Measurements from ENCODE around the gene FOXK2.

The FOXK2 gene

DNA sequence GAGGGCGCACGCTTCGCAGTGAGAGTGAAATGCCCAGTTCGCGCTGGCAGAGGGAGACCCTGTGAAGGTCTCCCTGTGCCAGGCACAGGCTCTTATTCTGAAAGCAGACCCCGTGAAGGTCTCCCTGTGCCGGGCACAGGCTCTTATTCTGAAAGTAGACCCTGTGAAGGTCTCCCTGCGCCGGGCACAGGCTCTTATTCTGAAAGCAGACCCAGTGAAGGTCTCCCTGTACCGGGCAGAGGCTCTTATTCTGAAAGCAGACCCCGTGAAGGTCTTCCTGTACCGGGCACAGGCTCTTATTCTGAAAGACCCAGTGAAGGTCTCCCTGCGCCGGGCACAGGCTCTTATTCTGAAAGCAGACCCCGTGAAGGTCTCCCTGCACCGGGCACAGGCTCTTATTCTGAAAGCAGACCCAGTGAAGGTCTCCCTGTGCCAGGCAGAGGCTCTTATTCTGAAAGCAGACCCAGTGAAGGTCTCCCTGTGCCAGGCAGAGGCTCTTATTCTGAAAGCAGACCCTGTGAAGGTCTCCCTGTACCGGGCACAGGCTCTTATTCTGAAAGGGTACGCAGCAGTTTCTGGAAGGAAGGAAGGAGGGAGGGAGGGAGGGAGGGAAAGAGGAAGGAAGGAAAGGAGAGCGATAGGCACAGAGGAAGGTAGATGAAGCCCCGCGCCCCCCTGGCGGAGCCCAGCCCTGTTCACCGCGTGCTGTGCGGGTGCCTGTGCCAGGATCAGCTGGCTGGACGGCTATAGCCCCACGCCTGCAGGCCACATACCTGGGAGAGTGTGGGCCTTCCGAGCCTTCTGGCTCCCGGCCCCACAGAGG lies 73.4 kb downstream of the FOXK2 start:
- peak; percentile 55 for DNase-seq

DNA sequence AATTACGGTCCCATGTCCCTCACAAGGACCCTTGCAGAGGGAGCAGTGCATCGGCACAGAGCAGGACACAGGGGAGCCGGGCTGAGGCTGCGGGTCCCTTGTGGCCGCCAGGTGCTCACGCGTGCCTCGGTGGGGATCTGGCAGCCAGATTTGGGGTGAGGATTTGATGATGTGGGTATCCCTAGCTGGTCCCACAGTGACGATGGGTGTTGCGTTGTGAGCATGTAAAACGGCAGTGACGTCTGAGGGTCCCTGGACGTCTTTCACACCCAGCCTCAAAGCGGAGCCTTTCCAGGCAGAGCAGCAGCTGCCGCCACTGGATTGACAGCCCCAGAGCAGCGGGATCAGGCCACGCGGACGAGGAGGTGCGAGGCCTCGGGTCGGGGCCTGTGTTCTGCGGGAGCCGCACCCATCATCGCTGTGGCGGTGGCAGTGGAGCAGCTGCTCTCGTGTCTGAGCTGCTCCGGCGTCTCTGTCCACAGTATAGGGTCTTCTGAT lies 74.1 kb downstream of the FOXK2 start:
- no peak for DNase-seq

DNA sequence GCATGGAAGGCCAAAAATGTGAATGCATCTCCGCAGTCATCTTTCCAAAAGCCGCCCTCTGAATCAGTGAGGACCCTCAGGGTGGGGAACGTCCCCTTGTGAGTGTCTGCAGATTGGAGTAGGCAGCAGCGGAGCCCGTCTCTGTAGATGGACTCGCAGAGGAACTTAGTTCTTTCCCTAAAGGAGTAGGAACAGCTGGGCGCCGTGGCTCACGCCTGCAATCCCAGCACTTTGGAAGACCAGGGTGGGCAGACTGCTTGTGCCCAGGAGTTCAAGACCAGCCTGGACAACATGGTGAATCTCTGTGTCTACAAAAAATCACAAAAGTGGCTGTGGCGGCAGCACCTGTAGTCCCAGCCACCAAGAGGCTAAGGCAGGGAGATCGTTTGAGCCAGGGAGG lies 75.0 kb downstream of the FOXK2 start:
- DNase-seq: no peak

DNA sequence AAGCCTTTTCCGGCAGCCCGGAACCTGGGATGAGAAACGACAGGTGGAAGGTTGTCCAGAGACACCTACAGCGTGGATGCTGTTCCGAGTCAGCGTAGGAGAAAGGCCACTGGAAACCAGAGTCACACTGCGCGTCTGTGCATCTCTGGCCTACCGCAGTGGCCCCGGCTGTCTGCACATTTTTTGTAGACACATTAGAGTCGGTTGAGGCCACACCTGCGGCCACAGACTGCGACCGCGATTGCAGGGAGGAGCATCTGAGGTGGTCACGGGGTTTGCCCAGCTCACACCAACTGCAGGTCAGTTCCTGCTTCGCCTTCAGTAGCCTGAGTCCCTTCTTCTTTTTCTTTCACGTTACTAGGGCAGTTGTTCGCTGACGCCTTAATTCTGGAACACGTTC lies 76.4 kb downstream of the FOXK2 start:
- no peak for DNase-seq

DNA sequence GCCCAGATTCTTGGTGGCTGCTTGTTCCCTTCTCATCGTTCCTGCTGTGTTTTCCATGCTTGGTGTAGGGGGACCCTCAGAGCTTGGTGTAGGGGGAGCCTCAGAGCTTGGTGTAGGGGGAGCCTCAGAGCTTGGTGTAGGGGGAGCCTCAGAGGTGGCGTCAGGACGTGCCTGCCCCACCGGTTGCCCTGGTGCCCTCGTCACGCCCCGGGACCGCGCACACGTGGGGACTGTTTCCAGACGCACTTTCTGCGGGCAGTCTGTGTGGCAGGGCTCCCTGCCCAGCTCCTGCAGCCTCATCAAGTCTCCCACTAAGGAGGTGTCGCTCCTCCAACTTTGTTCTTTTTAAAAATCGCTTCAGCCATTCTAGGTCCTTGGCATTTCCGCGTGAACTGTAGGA lies 76.8 kb downstream of the FOXK2 start:
- DNase-seq: no peak

DNA sequence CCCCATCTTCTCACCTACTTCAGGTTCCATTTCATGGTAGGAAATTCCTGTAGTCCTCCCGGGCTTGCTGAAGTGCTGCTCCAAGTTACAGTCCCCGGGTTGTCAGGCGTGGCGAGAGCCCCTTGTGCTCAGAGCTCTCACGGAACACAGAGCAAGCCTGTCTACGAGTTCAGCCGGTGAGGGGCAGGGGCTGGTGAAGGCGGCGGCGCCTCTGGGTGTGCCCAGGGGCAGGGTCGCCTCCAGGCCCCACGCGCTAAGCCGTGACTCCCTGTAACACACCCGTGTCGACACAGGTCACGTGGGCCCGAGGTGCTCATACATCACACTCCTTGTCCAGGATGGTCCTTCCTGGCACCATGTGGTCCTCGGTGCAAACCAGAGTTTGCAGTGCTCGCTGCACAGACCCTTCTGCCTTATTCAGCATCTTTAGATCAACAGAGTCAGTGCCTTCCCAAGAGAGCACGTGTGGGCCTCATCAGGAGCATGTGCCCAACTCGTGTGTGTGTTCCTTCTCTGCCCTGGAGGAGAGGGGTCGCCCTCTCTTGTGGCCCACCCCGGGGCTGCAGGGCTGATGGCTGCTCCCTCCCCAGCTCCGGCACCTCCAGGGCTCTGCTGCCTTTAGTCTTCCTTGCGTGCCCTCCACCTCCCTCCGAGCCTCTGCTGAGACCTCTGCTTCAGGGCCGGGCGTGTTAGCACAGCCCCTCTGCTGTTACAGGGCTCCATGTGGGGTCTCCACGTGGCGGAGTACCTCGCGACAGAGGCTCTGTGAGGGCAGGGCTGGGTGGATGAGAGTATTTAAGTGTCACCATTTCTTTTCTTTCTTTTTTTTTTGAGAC lies 77.5 kb downstream of the FOXK2 start:
- no peak for DNase-seq

DNA sequence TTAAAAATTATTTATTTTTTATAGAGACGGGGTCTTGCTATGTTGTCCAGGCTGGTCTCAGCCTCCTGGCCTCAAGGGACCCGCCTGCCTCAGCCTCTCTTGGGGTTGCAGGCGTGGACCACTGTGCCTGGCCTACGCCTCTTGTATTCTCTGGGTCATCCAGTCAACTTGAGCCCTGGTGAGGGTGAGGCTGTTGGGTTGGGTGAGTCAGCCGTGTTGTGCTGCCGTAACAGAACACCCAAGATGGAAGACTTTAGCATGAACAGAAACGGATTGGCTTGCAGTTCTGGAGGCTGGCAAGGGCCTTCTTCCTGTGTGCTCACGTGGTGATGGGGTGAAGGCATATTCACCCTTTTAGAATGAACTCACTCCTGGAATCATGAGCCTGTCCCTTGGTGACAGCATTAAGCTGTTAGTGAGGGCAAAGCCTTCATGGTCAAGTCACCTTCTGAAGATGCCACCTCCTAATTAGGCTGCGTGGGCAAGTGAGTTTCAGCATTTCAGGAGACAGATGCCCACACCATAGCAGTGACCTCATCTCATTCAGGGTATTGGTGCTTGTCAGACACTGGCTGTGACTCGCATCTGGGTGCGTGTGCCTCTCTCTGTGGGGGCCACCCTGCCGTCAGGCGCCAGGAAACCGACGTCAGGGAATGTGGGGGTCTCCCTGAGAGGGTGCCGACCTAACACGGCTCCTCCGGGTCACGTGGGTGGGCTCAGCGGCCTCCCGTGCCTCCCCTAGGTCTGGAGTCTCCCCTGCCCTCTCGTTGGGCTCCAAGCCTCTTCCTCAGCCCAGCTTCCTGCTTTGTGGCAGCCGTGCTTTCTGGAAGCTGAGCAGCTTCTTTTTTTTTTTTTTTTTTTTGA lies 79.0 kb downstream of the FOXK2 start:
- DNase-seq: no peak

DNA sequence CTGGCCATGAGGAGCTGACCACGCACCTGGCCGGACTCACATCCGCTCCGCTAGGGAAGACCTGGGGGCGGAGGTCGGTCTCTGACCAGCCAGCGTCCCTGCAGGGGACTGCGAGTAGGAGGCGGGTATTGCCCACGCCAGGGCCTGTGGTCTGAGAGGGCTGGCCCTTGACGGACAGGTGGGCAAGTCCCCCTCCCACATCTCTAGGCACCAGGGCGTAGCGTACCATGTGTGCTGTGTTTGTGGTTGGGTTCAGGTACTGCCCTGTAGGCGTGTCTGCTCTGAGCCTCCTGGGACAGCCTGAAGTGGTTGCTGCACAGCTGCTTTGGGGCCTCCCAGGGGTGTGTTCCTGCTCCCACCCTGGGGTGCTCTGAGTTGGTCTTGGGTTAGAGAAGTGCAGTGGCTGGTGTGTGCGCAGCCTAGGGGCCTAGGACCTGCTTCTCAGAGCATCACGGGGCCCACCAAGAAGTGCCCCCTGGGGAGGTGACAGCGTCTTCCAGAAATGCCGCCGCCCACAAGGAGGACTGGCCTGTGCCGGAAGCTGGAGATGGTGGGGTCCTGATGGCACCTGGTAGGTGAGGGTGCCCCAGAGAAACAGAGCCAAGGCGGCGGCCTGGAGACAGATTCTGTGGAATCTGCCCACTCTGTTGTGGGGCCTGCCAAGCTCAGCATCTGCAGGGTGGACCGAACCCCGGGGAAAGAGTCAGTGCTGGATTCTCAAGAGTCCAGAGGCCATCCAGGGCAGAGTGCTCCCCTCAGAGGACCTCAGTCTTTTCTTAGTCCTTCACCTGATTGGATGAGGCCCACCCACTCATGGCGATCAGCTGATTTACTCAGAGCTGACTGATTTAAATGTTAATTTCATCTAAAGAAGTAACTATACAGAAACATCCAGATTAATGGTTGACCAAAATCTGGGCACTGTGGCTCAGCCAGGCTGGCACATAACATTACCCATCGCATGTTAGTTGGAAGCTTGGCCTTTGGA lies 80.4 kb downstream of the FOXK2 start:
- no peak for DNase-seq

DNA sequence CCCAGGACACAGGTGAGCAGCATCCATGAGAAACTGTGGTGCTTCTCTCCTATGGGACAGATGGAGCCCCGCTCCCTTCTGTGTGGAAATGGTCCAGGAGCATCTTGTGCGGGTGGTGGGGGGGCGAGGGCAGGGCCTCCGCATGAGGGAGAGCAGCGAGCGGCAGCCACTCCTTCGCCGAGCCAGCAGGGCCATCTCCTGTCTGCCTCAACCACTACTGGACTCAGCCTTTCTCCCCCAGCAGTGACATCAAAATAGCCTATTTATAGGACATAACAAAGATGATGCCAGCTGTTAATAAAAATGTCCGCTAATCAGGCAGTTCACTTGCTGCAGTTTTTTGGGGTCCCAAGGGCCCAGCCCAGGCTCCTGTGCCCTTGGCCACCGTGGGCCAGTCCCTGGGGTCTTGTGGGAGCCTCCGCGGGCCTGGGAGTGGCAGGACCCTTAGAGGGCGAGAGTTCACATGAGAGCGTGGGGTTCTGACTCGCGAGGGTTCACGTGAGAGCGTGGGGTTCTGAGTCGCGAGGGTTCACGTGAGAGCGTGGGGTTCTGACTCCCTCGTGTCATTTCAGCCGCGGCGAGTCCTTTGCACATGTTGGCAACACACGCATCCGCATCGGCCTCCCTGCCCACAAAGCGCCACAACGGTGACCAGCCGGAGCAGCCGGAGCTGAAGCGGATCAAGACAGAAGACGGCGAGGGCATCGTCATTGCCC lies 81.4 kb downstream of the FOXK2 start:
- no peak for DNase-seq

DNA sequence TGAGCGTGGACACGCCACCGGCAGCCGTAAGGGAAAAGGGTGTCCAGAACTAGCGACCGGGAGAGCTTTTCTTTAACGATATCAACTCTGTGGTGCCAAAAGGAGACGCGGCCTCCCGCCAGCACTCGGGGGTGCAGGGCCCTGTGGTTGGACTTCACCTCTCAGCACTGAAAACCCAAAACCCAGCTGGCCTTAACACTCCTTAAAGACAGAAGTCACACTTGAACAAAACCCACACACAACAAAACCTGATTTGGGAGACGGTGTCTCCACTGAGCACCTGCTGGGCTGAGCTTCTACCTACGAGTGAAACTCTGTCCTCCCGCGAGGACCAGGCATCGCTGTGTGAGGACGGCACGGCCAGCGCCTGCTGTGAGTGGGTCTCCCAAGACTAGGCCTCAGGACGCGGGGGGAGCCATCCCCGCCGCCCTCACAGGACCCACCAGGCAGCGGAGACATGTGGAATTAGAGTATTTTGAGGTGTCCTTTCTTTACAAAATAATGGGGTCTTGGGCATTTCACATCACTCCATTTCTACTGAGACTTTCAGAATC lies 82.0 kb downstream of the FOXK2 start:
- no peak for DNase-seq

DNA sequence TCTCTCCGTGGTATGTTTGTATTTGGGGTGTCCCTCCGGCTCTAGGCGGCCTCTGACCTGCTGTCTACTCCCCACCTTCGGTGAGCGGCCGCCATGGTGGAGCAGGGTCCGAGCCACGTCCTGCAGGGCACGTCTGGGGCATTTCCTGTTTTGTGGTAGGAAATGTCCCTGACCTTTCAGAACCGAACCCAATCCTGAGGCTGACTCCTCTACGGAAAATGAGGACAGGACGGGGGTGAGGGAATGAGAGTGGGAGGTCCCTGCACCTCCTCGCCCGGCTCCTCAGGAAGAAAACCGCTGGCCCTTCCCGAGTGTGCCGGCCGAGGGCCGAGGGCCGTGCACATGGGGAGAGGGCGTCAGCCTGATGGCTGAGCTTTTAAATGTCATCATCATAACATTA lies 83.0 kb downstream of the FOXK2 start:
- no peak for DNase-seq

DNA sequence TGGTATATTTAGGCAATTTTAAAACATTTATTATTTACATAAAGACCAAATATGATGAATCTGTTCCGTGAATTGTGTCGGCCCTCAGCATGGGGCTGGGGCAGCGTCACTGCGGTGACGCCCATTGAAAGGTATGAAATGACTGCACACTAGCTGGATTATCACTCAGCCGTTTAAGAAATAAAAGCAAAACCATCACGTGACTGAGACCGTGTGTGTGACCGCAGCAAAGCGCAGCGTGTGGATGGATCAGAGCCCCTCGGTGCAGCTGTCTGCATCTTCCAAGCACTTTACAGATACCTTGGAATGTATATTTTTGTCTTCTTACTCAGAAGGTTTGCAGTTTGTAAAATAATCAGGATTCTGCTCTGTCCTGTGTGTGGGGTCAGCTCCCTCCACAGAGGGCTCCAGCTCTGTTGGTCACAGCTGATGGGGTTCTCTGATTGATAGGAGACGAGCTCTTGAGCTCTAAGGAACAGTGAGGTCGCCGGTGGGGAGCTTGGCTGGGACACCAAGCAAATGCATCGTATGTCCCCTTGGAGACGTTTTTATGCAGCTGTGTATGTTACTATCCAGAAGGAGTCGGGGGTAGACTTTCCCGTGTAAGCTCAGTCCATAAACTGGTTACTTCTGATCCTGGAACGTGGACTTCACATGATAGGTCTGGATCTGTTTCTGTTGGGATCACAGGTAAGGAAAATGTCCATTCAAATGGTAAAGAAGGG lies 83.6 kb downstream of the FOXK2 start:
- no peak for DNase-seq

DNA sequence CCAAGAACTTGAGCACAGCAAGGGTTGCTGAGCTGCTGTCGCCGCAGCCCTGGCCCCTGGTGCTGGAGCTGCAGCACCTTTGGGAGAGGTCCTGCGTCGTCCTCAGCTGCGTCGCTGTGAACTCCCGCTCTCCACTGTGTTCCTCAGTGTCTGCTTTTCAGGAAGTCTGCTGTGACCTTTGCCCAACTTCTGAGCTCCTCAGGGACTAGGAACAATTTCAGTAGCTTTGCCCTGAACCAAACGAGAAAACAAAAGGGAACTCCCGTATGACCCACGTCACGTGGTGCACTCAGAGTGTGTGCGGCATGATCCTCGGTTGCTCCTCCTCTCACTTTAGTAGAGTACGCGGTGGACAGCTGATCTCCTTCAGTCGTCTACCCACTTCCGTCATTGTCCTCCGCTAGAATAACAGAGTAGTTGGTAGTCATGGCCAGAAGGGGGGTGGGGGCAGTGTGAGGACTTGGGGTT lies 84.5 kb downstream of the FOXK2 start:
- DNase-seq: no peak

DNA sequence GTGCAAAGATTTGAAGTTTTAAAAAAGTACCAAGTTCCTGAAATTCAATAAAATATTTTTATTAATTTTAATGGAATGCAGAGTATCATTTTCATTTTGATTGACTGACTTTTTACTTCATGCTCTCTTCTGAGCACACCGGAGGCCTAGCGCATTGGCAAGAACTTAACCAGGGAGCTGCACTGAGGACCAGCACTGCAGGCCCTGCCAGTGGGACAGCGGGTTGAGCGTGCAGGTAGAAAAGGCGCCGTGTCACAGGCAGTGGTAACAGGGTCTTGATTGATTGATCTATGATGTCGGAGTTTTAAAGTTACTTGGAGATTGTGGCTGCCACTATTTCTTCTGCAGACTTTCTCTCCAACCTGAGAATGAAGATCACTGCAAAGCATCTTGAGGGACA lies 85.0 kb downstream of the FOXK2 start:
- no peak for DNase-seq

DNA sequence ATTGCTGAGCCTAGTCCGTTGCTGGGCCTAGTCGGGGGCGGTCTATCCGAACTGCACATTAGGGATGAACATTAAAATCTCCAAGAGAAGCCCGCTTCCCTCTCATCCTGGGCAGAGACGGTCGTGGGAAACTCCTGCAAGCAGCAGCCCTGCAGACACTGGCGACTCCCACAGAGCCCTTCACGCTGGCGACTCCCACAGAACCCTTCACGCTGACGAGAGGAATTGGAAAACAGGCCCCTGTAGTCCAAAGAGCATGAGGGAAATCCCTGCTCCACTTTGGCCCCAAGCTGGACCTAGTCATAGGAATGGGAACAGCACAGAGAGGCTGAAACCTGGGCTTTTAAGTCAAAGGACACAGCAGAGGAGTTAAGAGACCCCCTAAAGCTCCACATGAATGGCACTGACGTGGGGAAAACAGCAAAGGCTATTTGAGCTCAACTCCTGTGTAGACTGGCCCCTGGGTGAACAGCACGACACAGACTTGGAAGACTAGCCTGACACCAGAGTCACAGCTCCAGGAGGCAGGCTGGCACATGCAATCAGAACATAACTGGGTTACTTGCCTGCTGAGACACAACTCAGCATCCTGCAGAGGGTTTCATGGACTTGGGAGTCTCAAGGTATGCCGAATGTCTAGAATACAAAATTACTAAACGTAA lies 86.5 kb downstream of the FOXK2 start:
- DNase-seq: no peak

DNA sequence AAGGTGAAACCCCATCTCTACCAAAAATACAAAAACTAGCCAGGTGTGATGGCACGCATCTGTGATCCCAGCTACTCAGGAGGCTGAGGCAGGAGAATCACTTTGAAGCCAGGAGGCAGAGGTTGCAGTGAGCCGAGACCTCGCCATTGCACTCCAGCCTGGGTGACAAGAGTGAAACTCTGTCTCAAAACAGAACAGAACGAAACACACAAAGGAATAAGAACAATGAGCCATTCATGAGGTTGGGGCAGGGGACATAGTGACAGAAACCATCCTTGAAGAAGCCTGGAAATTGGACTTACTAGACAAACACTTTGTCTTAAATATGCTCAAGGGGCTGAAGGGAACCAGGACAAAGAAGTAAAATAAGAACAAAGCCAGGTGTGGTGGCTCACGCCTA lies 89.3 kb downstream of the FOXK2 start:
- no peak for DNase-seq

DNA sequence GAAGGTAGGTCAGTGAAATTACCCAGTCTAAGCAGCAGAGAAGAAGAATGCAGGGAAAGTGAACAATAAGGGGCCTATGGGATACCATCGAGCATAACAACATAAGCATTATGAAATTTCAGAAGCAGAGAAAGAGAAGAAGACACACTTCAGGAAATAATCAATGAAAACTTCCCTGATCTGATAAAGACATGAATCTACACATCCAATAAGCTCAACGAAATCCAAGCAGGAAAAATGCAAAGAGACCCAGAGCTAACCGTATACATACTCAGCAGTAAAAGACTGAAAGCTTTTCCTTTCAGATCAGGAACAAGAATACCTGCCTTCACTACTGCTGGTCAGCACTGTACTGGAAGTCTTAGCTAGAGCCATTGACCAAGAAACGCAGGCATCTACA lies 90.1 kb downstream of the FOXK2 start:
- DNase-seq: no peak

DNA sequence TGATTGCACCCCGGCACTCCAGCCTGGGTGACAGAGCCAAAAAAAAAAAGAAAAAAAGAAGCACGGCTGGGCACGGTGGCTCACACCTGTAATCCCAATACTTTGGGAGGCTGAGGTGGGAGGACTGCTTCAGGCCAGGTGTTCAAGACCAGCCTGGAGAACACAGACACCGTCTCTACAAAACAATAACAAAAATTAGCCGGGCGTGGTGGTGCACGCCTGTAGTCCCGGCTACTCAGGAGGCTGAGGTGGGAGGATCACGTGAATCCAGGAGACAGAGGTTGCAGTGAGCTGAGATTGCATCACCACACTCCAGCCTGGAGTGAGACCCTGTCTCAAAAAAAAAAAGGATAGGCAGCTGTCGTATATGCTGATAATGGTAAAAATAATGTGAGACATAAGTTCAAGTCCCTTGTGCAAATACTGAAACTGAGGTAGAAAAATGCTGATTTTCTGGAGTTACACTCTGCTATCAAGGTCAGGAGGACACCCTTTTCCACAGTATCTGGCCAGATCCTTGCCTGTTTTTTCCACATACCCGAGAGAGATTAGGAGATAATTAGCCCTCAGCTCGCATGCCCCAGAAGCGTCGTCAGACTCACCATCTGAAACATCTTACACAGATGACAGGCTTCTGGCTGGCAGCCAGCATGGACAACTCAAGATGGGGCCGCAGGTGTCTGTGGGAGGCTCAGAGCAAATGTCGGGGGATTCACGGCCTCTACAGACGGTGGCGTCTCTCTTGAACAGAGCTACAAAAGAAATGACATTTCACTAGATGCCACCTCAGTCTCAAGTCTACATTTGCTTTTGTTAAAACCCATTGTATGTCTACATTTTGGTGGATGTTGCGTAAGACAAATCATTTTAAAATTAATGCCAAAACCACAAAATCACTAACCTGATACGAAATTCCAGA lies 91.9 kb downstream of the FOXK2 start:
- DNase-seq: no peak
